OCI-LY3 (cell line): ENCODE measurements around the gene AHNAK.

Experiments
- H2AFZ ChIP-seq: fragments of 200-600, 300-600 bp; shearing (Covaris generic); 2 replicates; pipeline ENCODE4 v1.6.0; 2014; ENCODE audit warnings: antibody characterized with exemption, low read depth, low read length
- H3K27ac ChIP-seq: fragments of 200-600, 300-600 bp; sonication (generic); 2 replicates; pipeline ENCODE4 v1.5.1; 2014; ENCODE audit warnings: mild to moderate bottlenecking, low read length, moderate library complexity, mixed read lengths
- H3K27me3 ChIP-seq: fragments of 200-600, 300-600 bp; sonication (generic); 2 replicates; pipeline ENCODE4 v1.6.1; 2014; ENCODE audit warnings: low read depth, low read length, mixed read lengths
- H3K36me3 ChIP-seq: fragments of 200-600, 300-600 bp; sonication (generic); replicated peaks from 2 replicates; pipeline ENCODE3; 2014; ENCODE audit warnings: low read depth, low read length, mixed read lengths
- H3K4me1 ChIP-seq: fragments of 300-600, 200-600 bp; sonication (generic); 2 replicates; pipeline ENCODE4 v1.6.1; 2014; ENCODE audit warnings: low read length, mixed read lengths
- H3K4me2 ChIP-seq: fragments of 200-600, 300-600 bp; sonication (generic); 2 replicates; pipeline ENCODE4 v1.6.1; 2014; ENCODE audit warnings: low read length, mixed read lengths
- H3K4me3 ChIP-seq: fragments of 300-600, 200-600 bp; sonication (generic); 2 replicates; pipeline ENCODE4 v1.5.1; 2014; ENCODE audit warnings: antibody characterized with exemption, mild to moderate bottlenecking, low read length, moderate library complexity
- H3K79me2 ChIP-seq: fragments of 300-600, 200-600 bp; shearing (Covaris generic); 2 replicates; pipeline ENCODE4 v1.6.1; 2014; ENCODE audit warnings: mild to moderate bottlenecking, low read length, mixed read lengths
- H3K9ac ChIP-seq: fragments of 300-600, 200-600 bp; shearing (Covaris generic); 2 replicates; pipeline ENCODE4 v1.6.0; 2014; ENCODE audit warnings: mild to moderate bottlenecking, low read length, moderate library complexity
- H3K9me3 ChIP-seq: fragments of 200-600, 300-600 bp; shearing (Covaris generic); 2 replicates; pipeline ENCODE4 v1.6.1; 2014; ENCODE audit warnings: low read length, mixed read lengths; ENCODE audit not compliant: insufficient read depth
- H4K20me1 ChIP-seq: fragments of 200-600, 300-600 bp; sonication (generic); 2 replicates; pipeline ENCODE4 v1.6.1; 2016; ENCODE audit warnings: low read length, mixed read lengths; ENCODE audit not compliant: insufficient read depth
- EZH2phosphoT487 ChIP-seq: fragments of 200-600 bp; shearing (Covaris generic); IDR thresholded peaks from 2 replicates; pipeline ENCODE4 v1.6.1; 2018; ENCODE audit warnings: antibody characterized with exemption, mixed run types, low read depth
- TF ChIP-seq, protein P1 (sequence below): fragments of 200-600, 300-600 bp; sonication (generic); IDR thresholded peaks from 2 replicates; pipeline ENCODE4 v1.5.1; 2014; ENCODE audit warnings: antibody characterized with exemption, low read length, low read depth

Gene AHNAK

GRCh38 chr11:62575837-62576236 lies 29.2 kb upstream of the AHNAK start:
- peaks cover 28% of the 10 kb centered on the region for H3K4me1 ChIP-seq
- peaks cover 57% of the 10 kb centered on the region for H3K36me3 ChIP-seq
- no peak overlapping the region for H3K9ac ChIP-seq
- peaks cover 34% of the 10 kb centered on the region for H3K79me2 ChIP-seq
- H4K20me1 ChIP-seq: no peaks in the 10 kb centered on the region
- no peak for TF ChIP-seq EZH2phosphoT487
- TF ChIP-seq, protein P1, sequence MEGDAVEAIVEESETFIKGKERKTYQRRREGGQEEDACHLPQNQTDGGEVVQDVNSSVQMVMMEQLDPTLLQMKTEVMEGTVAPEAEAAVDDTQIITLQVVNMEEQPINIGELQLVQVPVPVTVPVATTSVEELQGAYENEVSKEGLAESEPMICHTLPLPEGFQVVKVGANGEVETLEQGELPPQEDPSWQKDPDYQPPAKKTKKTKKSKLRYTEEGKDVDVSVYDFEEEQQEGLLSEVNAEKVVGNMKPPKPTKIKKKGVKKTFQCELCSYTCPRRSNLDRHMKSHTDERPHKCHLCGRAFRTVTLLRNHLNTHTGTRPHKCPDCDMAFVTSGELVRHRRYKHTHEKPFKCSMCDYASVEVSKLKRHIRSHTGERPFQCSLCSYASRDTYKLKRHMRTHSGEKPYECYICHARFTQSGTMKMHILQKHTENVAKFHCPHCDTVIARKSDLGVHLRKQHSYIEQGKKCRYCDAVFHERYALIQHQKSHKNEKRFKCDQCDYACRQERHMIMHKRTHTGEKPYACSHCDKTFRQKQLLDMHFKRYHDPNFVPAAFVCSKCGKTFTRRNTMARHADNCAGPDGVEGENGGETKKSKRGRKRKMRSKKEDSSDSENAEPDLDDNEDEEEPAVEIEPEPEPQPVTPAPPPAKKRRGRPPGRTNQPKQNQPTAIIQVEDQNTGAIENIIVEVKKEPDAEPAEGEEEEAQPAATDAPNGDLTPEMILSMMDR: no peak
- H2AFZ ChIP-seq: no peak overlapping the region
- no peaks in the 10 kb centered on the region for H3K27me3 ChIP-seq
- H3K27ac ChIP-seq: no peak overlapping the region
- H3K4me3 ChIP-seq: no peak overlapping the region
- H3K4me2 ChIP-seq: no peak overlapping the region
- H3K9me3 ChIP-seq: no peaks in the 10 kb centered on the region

- peaks cover 41% of the 10 kb centered on the region for H3K79me2 ChIP-seq
- no peak overlapping the region for H3K27ac ChIP-seq
- no peak overlapping the region for H3K4me3 ChIP-seq
- no peak overlapping the region for H3K9ac ChIP-seq
- no peaks in the 10 kb centered on the region for H4K20me1 ChIP-seq
- no peaks in the 10 kb centered on the region for H3K27me3 ChIP-seq
- no peak overlapping the region for H2AFZ ChIP-seq
- H3K4me1 ChIP-seq: peaks cover 33% of the 10 kb centered on the region
- TF ChIP-seq, protein P1: no peak
- no peak for TF ChIP-seq EZH2phosphoT487
- peak overlapping the region; percentile 87 for H3K4me2 ChIP-seq
- H3K9me3 ChIP-seq: no peaks in the 10 kb centered on the region
- H3K36me3 ChIP-seq: peaks cover 62% of the 10 kb centered on the region
These were observed 28.6 kb upstream of the AHNAK start for GRCh38 chr11:62575156-62575555.

- Histone ChIP-seq H3K4me2 (peak overlapping the region; percentile 87), H2AFZ (peak overlapping the region; percentile 69), H3K36me3 (peaks cover 66% of the 10 kb centered on the region), H3K9ac (peak overlapping the region; percentile 89), H3K27me3 (no peaks in the 10 kb centered on the region), H3K4me1 (peaks cover 37% of the 10 kb centered on the region), H3K4me3 (peak overlapping the region; percentile 79), H3K27ac (peak overlapping the region; percentile 59), H4K20me1 (peaks cover 4% of the 10 kb centered on the region; the same call in 1 of the 2 replicates), H3K9me3 (no peaks in the 10 kb centered on the region), H3K79me2 (peaks cover 47% of the 10 kb centered on the region)
- TF ChIP-seq, protein P1: no peak
These were observed 27.9 kb upstream of the AHNAK start for GRCh38 chr11:62574363-62575071.

DNA sequence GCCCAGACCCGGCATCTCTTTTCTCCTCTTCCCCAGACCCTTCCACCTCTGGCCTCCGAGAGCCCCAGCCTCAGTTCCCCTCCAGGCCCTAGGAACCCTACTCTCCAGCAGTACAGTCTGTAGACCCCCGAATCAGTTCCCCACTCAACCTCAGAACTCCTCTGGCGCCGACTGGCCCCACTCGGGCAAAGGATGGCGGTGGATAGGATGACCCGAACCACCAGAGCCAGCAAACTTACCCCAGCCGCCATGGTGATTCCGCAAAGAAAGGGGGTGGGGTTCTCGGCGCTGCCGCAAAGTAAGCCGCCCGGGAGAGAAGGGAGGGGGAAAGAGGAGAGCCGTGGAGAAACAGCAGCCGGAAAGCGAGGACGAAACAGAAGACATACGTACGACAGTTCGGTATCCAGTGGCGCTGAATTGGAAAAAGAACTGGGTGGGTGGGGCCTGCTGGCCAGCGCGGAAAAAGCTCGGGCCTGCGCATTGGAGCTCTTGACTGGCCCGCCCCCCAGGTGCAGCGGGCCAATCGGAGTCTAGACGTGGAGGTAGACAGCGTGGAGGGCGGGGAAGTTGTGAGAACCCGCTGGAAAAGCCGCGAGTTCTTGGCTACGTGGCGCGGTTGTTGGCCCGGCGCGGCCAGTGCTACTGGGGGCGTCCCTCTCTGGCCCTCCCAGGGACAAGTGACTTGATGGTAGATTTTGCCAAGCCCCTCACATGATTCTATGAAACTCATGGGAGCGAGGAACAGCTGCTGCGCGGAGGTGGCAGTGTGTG lies 27.2 kb upstream of the AHNAK start, which contains the start of gene EEF1G:
TSS of gene EEF1G (minus strand) at position 300 of the 771 bp plus-strand sequence. CDS start at position 251, 49 bp downstream.
- Histone ChIP-seq H3K9me3 (no peaks in the 10 kb centered on the region), H3K9ac (peak within 1 kb of the TSS; percentile 95), H4K20me1 (peaks cover 7% of the 10 kb centered on the region; the same call in 1 of the 2 replicates), H3K4me3 (peak within 1 kb of the TSS; percentile 93), H3K4me1 (peaks cover 42% of the 10 kb centered on the region), H3K27me3 (no peaks in the 10 kb centered on the region), H3K4me2 (peak within 1 kb of the TSS; percentile 87), H2AFZ (peak within 1 kb of the TSS; percentile 69), H3K79me2 (peaks cover 54% of the 10 kb centered on the region), H3K27ac (peak within 1 kb of the TSS; percentile 63), H3K36me3 (peaks cover 65% of the 10 kb centered on the region)
- no peak for TF ChIP-seq EZH2phosphoT487
- TF ChIP-seq, protein P1: no peak
